ENCODE measurements around the gene AVPI1. TPM values are rescaled to one million over a fixed set of nuclear protein-coding genes. Genes with fewer than 3 reads are reported as not detected.

The AVPI1 gene
- total and polyA plus RNA-seq, 2 of the 13 experiments (the other 11 are each of a cell fraction or from before 2014, with no cell fraction given): 39.8 to 61.2 TPM

- TF ChIP-seq, protein P1, sequence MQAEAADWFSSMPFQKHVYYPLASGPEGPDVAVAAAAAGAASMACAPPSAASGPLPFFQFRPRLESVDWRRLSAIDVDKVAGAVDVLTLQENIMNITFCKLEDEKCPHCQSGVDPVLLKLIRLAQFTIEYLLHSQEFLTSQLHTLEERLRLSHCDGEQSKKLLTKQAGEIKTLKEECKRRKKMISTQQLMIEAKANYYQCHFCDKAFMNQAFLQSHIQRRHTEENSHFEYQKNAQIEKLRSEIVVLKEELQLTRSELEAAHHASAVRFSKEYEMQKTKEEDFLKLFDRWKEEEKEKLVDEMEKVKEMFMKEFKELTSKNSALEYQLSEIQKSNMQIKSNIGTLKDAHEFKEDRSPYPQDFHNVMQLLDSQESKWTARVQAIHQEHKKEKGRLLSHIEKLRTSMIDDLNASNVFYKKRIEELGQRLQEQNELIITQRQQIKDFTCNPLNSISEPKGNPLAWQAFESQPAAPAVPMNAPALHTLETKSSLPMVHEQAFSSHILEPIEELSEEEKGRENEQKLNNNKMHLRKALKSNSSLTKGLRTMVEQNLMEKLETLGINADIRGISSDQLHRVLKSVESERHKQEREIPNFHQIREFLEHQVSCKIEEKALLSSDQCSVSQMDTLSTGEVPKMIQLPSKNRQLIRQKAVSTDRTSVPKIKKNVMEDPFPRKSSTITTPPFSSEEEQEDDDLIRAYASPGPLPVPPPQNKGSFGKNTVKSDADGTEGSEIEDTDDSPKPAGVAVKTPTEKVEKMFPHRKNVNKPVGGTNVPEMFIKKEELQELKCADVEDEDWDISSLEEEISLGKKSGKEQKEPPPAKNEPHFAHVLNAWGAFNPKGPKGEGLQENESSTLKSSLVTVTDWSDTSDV (CRISPR knock-in tag; IDR thresholded peaks at IDR 0.05): no peak; the same call in 1 of the 2 replicates
- TF ChIP-seq SMARCC2 (IDR thresholded peaks at IDR 0.05) (no peak), HNF4G (IDR thresholded peaks at IDR 0.05; ENCODE audit: borderline replicate concordance, low read depth, low read length) (peak; percentile 93), HNF4G (CRISPR knock-in tag; IDR thresholded peaks at IDR 0.05; ENCODE audit: borderline replicate concordance, low read depth) (peak; percentile 92), SP2 (CRISPR knock-in tag; IDR thresholded peaks at IDR 0.05) (no peak), HNRNPLL (IDR thresholded peaks at IDR 0.05; ENCODE audit: low read depth, low read length, poor library complexity, severe bottlenecking) (no peak), RBM39 (IDR thresholded peaks at IDR 0.05; ENCODE audit: low read depth, low read length, poor library complexity, severe bottlenecking) (no peak), REPIN1 (CRISPR knock-in tag; IDR thresholded peaks at IDR 0.05; ENCODE audit: borderline replicate concordance, low read depth) (peak; percentile 77; the same call in 1 of the 2 replicates), ZFP36L2 (CRISPR knock-in tag; IDR thresholded peaks at IDR 0.05) (no peak), GTF3A (CRISPR knock-in tag; conservative IDR thresholded peaks at IDR 0.05) (no peak), IRX3 (CRISPR knock-in tag; IDR thresholded peaks at IDR 0.05; ENCODE audit: borderline replicate concordance, low read depth) (no peak), RXRA (CRISPR knock-in tag; IDR thresholded peaks at IDR 0.05) (peak; percentile 97), TCF12 (IDR thresholded peaks at IDR 0.05) (no peak), TCF12 (CRISPR knock-in tag; IDR thresholded peaks at IDR 0.05) (0 out of 2 replicates have a peak, but pooled peaks have one; percentile 43), ZNF333 (CRISPR knock-in tag; IDR thresholded peaks at IDR 0.05; ENCODE audit: borderline replicate concordance) (no peak), GABPA (IDR thresholded peaks at IDR 0.05; ENCODE audit: low read depth, low read length) (no peak), GABPA (CRISPR knock-in tag; IDR thresholded peaks at IDR 0.05; ENCODE audit: low read depth) (no peak; the same call in 1 of the 2 replicates), SALL1 (CRISPR knock-in tag; IDR thresholded peaks at IDR 0.05) (peak; percentile 81), ZNF878 (CRISPR knock-in tag; IDR thresholded peaks at IDR 0.05) (no peak), SCMH1 (CRISPR knock-in tag; IDR thresholded peaks at IDR 0.05; ENCODE audit: borderline replicate concordance) (no peak), ZNF564 (CRISPR knock-in tag; IDR thresholded peaks at IDR 0.05) (no peak), NR3C1 (CRISPR knock-in tag; IDR thresholded peaks at IDR 0.05) (no peak), ZNF282 (IDR thresholded peaks at IDR 0.05; ENCODE audit: partially characterized antibody) (no peak)
- TF ChIP-seq, protein P2, sequence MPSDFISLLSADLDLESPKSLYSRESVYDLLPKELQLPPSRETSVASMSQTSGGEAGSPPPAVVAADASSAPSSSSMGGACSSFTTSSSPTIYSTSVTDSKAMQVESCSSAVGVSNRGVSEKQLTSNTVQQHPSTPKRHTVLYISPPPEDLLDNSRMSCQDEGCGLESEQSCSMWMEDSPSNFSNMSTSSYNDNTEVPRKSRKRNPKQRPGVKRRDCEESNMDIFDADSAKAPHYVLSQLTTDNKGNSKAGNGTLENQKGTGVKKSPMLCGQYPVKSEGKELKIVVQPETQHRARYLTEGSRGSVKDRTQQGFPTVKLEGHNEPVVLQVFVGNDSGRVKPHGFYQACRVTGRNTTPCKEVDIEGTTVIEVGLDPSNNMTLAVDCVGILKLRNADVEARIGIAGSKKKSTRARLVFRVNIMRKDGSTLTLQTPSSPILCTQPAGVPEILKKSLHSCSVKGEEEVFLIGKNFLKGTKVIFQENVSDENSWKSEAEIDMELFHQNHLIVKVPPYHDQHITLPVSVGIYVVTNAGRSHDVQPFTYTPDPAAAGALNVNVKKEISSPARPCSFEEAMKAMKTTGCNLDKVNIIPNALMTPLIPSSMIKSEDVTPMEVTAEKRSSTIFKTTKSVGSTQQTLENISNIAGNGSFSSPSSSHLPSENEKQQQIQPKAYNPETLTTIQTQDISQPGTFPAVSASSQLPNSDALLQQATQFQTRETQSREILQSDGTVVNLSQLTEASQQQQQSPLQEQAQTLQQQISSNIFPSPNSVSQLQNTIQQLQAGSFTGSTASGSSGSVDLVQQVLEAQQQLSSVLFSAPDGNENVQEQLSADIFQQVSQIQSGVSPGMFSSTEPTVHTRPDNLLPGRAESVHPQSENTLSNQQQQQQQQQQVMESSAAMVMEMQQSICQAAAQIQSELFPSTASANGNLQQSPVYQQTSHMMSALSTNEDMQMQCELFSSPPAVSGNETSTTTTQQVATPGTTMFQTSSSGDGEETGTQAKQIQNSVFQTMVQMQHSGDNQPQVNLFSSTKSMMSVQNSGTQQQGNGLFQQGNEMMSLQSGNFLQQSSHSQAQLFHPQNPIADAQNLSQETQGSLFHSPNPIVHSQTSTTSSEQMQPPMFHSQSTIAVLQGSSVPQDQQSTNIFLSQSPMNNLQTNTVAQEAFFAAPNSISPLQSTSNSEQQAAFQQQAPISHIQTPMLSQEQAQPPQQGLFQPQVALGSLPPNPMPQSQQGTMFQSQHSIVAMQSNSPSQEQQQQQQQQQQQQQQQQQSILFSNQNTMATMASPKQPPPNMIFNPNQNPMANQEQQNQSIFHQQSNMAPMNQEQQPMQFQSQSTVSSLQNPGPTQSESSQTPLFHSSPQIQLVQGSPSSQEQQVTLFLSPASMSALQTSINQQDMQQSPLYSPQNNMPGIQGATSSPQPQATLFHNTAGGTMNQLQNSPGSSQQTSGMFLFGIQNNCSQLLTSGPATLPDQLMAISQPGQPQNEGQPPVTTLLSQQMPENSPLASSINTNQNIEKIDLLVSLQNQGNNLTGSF (CRISPR knock-in tag; IDR thresholded peaks at IDR 0.05): no peak
Observed at GRCh38 chr10:97707134-97707861, 20.3 kb upstream of the AVPI1 start (continued).

All from HepG2 (cell line).